Measurements from ENCODE around the gene WSCD2. TPM values are rescaled to one million over a fixed set of nuclear protein-coding genes. Genes with fewer than 3 reads are reported as not detected.

WSCD2 gene
- total RNA-seq, 3 donors from 2014 or later = 0.33 to 0.48 (median 0.44) TPM

GRCh38 chr12:108247130-108247529 is 118.0 kb downstream of the WSCD2 start:
- TF ChIP-seq POLR2AphosphoS5 (IDR thresholded peaks at IDR 0.05) (no peak), POLR2A (IDR thresholded peaks at IDR 0.05) (no peak), CTCF (IDR thresholded peaks at IDR 0.05) (no peak)
- H3K4me1 ChIP-seq = no peaks in the 10 kb centered on the region
- intact Hi-C loops (cut with DNase I; ENCODE audit: low total_unique reads) = no loop called here
- H3K4me3 ChIP-seq = no peak overlapping the region
- H3K9me3 ChIP-seq = no peaks in the 10 kb centered on the region
- H3K27ac ChIP-seq = no peak overlapping the region
- peaks cover 0 to 5% of the 10 kb centered on the region in 2 donors for H3K27me3 ChIP-seq
- no peak for DNase-seq (ENCODE audit: low spot score in 2 of 2)
- no peaks in the 10 kb centered on the region for H3K36me3 ChIP-seq

- no peak for DNase-seq (ENCODE audit: low spot score in 2 of 2)
- no peak overlapping the region for H3K4me3 ChIP-seq
- intact Hi-C loops (cut with DNase I; ENCODE audit: low total_unique reads) = no loop called here
- no peak overlapping the region for H3K27ac ChIP-seq
- no peaks in the 10 kb centered on the region for H3K9me3 ChIP-seq
- no peaks in the 10 kb centered on the region for H3K36me3 ChIP-seq
- H3K27me3 ChIP-seq = peaks cover 0 to 5% of the 10 kb centered on the region in 2 donors
- TF ChIP-seq POLR2A (IDR thresholded peaks at IDR 0.05) = no peak
- TF ChIP-seq CTCF (IDR thresholded peaks at IDR 0.05) = no peak
- TF ChIP-seq POLR2AphosphoS5 (IDR thresholded peaks at IDR 0.05) = no peak
- no peaks in the 10 kb centered on the region for H3K4me1 ChIP-seq
These were observed 118.9 kb downstream of the WSCD2 start for GRCh38 chr12:108248011-108248410.

GRCh38 chr12:108252523-108252922 is 123.4 kb downstream of the WSCD2 start:
- Histone ChIP-seq H3K9me3 (no peaks in the 10 kb centered on the region), H3K4me1 (no peaks in the 10 kb centered on the region), H3K4me3 (no peak overlapping the region), H3K36me3 (no peaks in the 10 kb centered on the region), H3K27ac (no peak overlapping the region), H3K27me3 (peaks cover 0 to 10% of the 10 kb centered on the region in 2 donors)
- intact Hi-C loops (cut with DNase I; ENCODE audit: low total_unique reads) = no loop called here
- no peak for DNase-seq (ENCODE audit: low spot score in 2 of 2)
- TF ChIP-seq CTCF (IDR thresholded peaks at IDR 0.05) (no peak), POLR2AphosphoS5 (IDR thresholded peaks at IDR 0.05) (no peak), POLR2A (IDR thresholded peaks at IDR 0.05) (no peak)

GRCh38 chr12:108253540-108253939 is 124.5 kb downstream of the WSCD2 start:
- no peak for TF ChIP-seq POLR2A (IDR thresholded peaks at IDR 0.05)
- TF ChIP-seq POLR2AphosphoS5 (IDR thresholded peaks at IDR 0.05) = no peak
- TF ChIP-seq CTCF (IDR thresholded peaks at IDR 0.05) = no peak
- H3K27me3 ChIP-seq = peaks cover 0 to 10% of the 10 kb centered on the region in 2 donors
- H3K9me3 ChIP-seq = no peaks in the 10 kb centered on the region
- intact Hi-C loops (cut with DNase I; ENCODE audit: low total_unique reads) = no loop called here
- H3K4me1 ChIP-seq = no peaks in the 10 kb centered on the region
- H3K4me3 ChIP-seq = no peak overlapping the region
- DNase-seq (ENCODE audit: low spot score in 2 of 2) = no peak
- no peak overlapping the region for H3K27ac ChIP-seq
- no peaks in the 10 kb centered on the region for H3K36me3 ChIP-seq

GRCh38 chr12:108254030-108254429 is 124.9 kb downstream of the WSCD2 start:
- no peak for DNase-seq (ENCODE audit: low spot score in 2 of 2)
- intact Hi-C loops (cut with DNase I; ENCODE audit: low total_unique reads) = no loop called here
- no peaks in the 10 kb centered on the region for H3K4me1 ChIP-seq
- TF ChIP-seq POLR2AphosphoS5 (IDR thresholded peaks at IDR 0.05) (no peak), POLR2A (IDR thresholded peaks at IDR 0.05) (no peak), CTCF (IDR thresholded peaks at IDR 0.05) (no peak)
- no peaks in the 10 kb centered on the region for H3K36me3 ChIP-seq
- peaks cover 0 to 10% of the 10 kb centered on the region in 2 donors for H3K27me3 ChIP-seq
- peaks cover 1 to 2% of the 10 kb centered on the region in 2 donors for H3K9me3 ChIP-seq
- no peak overlapping the region for H3K27ac ChIP-seq
- H3K4me3 ChIP-seq = no peak overlapping the region

All from breast epithelium (tissue), 4 donors.